Stimulated activated CD4-positive, alpha-beta T cell treated with anti-CD3 and anti-CD28 coated beads, Interleukin-15, amount 100 ng/mL, for 24 hours (primary cell): ENCODE data around the gene PARP15.
"Not testable (repeated sequence)": the region's sequence is repeated elsewhere in the genome, so short reads cannot be mapped to it uniquely, and the experiment has no call there.

ENCODE experiments used
- DNase-seq: peaks from one replicate; pipeline ENCODE4 v3.0.0-alpha.2; 2020

Gene PARP15

DNA sequence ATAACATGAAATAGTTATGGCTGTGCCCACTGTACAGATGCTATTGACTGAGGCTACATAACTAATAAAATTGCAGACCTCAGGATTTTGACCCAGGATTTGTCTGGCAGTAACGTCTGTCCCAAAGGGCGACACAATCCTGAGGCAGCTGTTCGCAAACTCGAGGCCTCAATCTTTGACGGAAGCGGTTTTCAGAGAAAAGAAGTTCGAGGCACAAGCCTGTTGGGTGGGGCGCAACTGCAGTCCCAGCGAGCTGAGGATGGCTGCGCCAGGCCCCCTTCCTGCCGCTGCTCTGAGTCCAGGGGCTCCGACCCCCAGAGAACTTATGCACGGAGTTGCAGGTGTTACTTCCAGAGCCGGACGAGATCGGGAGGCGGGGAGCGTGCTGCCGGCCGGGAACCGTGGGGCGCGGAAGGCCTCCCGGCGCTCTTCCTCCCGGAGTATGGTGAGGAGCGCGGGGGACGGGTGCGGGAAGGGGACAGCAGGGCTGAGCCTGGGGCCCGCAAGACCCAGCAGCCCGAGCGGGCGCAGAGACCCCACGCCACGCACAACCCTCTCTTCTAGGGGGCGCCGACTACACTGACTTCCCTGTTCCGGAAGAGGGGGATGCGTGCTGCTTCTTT lies at the start of gene PARP15:
TSS of gene PARP15 (plus strand) at position 242 of the 623 bp plus-strand sequence. CDS start at position 260, 18 bp downstream.
- peak; percentile 57 for DNase-seq

DNA sequence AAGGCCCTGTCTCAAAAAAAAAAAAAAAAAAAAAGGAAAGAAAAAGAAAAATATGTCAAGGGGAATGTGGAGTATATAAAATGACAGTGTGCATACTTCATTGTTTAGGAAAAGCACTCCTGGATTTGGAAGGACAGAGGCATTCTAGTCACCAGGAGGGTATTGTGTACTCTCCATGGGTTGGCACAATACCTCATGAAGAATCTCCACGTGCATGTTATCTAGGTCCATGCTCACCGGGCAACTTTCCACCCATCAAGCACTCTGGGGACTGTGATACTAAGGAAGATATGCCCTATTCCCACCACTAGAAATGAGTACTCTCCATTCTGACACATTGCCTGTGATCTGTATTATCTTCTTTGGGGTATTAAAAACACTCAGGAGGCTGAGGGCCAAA lies 47.3 kb upstream of the PARP15 start:
- no peak for DNase-seq

DNA sequence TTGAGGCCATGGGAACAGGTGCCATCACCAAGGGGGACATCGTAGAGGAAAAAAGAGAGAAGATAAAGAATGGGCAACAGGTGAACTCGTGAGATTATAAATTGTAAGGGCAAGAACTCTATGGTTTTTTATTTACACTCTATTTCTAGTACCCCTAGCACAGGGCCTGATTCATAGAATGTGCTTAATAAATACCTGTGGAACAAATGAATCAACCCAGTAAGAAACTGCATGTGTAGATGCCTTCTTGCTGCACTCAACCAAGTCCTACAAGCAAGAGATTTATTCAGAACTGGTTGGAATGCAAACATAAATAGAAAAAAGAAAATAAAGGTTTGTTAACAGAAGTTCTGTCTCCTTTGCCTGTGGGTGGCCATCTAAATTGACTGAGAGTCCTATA lies 44.0 kb upstream of the PARP15 start:
- no peak for DNase-seq

DNA sequence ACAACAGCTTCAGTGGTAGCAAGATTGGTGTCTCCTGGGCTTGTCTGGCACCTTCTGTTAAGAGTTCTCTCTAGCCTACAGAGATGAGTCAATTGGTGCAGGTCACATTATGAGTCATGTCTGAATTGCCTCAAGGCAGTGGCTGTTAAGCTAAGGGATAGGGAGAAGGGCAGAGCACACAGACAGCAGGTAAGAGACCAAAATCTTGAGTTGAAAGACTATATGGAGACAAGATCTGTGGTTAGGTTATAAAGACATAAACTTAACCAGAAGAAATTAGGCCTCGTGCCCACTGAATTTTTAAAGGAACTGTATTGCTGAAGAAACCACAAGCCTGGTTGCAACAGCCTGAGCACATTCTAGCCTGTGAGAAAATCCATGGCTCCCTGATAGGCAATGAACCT lies 43.5 kb upstream of the PARP15 start:
- DNase-seq, result peak; percentile 61

DNA sequence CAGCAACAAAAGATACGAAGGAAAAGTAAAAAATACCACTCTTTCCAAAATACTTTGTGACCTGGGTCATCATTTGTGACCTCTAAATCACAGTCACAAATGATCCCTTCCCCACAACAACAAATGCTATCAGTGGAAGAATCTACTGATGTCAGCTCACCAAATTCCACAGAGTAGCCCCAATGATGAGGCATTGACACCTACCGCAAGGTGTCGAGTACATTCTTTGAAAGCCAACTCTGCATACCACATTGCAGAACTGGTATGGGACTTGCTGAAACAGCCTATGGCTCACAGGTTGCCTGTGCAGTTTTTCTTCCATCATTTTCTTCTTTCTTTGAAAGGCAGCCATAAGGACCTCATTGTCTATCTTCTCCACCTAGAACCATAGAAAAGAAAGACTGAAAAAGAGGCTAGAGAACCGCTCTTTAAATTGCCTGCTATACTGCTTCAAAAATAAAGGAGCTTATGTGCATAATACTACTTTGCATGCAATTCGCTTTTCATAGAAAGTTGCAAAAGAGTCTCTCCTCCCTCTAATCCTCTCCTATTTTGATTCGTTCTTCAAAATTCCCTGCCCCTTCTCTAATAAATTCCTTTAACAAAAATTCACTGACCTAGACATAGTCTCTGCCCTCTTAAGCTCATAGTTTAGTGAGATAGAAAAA lies 41.4 kb upstream of the PARP15 start:
- no peak for DNase-seq

DNA sequence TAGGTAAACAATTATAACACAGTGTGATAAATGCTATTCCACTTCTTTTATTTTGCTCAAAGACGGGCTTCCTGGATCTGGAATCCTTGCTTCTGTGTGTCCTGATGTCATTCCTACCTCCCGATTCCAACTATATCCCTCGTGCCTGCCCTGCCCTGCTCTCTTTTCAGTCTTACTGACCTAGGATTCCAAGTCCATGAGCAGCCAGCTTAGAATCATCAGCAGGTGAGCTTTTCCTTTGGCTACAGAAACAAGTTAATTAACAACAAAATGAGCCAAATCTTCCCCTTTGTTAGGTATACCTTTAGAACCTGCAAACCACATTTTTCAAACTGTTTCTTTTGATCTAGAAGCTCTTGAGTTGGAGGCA lies 40.8 kb upstream of the PARP15 start:
- no peak for DNase-seq

DNA sequence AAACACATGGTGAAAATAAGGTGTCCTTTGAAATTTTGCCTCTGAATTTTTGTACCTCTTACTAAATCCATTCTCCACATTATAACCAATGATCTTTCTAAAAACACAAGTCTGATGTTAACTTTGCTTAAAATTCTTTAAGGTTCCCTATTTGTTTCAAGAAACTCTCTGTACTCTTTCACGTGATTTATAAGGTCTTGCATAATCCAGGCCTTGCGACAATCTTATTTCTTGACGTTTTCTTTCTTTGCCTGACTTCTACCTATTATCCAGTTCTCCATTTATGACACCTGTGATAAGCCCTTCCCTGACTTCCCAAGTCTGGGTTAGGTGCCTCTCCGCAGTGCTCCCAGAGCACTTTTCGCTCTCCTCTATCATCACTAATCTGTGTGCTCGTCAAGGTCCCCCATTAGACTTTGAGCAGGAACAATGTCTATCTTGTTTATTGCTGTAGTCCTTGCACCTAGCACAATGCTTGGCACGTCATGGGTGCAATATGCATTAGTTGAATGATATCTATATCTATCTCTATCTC lies 38.4 kb upstream of the PARP15 start:
- no peak for DNase-seq

DNA sequence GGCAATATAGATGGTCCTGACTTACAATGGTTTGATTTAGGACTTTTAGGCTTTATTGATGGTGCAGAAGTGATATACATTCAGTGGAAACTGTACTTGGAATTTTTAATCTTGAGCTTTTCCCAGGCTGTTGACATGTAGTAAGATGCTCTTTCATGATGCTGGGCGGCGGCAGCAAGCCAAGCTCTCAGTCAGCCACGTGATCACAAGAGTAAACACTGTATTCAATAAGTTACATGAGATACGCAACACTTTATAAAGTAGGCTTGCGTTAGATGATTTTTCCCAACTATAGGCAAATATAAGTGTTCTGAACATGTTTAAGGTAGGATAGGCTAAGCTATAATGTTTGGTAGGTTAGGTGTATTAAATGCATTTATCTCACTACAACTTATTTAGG lies 31.3 kb upstream of the PARP15 start:
- no peak for DNase-seq

DNA sequence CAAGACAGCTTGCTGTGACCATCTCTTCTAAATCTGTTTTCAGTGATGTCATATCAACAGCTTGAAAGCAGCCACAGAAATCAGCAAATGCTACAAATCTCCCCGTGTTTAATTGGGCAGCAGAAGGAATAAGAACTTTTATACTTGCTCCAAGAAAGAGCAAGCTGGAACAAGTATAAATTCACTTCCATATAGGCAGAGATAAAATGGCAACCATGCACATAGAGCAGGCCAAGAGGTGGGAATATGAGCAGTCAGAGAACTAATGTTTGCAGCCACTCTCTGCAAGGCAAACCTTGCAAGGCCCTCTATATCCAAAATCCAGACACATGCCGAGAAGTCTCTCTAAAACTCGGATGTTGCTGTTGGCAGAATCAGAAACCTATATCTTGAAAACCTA lies 29.4 kb upstream of the PARP15 start:
- no peak for DNase-seq

DNA sequence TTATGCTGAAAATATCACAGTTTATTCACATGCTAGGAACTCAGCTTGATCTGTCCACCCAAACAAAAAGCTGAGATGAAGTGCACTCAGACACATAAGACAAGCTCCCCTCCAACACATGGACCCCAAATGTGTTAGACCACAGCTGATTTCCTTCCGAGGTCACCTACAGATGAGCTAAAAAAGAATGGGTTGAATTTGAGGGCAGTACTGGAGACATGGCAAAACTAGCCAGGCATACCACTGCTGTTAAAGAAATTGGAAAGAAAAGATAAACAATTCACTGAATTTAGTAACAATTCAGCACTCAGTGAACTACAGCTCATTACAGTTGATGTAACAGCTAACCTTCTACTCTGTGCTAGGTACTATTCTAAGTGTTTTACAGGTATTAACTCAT lies 28.8 kb upstream of the PARP15 start:
- DNase-seq, result no peak

DNA sequence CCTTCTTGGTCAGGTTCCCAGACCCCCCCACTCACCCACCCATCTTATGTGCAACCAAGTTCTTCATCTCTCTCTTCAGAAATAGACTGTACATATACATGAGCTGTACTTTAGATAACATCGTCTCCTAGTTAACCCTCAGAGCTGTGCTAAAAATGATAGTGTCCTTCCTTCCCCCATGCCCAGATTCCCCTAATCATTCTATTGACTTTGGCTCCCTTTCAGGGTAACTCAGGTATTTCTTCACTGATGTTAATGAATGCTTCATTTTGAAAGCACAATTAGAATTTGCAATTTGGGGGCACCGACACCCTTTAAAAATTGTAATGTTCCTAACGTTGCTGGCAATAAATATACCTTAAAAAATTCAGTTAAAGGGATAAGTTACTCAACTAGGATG lies 24.3 kb upstream of the PARP15 start:
- no peak for DNase-seq

DNA sequence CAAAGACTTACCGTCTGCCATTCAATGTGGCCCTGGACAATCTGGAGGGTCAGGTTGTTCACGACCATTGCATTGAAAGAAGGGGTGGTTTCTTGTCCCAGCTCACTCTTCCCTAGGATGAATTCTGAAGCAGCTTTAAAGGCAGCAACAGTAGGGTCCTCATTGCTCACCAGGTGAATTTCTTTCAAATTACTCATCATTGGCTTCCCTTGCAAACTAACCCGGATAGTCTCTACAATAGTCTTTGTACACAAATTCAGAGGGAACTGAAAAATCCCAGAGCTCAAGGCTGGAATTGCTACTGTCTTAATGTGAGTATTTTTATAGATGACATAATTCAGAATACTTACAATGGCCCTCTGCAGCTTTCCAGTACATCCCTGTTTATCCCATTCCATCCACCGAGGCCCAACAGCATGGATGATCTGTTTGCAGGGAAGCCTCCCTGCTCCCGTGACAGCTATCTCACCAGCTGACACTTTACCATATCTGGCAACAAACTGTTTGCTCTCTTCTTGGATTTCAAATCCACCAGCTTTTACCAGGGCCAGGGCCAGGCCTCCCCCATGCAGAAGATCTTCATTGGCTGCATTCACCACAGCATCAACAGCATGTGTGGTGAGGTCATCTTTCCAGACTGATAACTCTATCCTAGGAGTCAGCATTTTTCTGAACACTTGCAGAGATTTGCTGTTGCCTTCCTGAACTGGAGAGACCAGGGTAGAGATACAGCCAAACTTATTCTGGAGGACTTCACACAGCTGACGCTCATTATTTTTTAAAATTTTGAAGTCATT lies 22.0 kb upstream of the PARP15 start:
- DNase-seq, result no peak

DNA sequence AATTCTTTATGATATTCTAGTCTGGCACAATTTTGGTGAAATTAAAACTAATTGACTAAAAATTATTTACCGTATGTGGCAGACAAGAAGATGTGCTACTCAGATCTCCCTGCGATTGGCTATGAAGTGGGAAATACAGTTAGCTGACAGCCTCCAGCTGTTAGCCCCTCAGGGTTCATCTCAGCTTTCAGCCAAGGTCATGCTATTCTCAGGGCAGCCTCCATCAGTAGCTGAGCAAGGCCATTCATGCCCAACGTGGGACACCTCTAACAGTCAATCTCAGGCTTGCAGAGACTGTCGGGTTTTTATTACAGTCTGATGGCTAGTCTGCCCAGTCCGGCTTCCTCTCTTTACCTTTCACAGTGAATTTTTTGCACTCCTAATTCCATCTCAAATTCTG lies 20.1 kb upstream of the PARP15 start:
- DNase-seq, result no peak

DNA sequence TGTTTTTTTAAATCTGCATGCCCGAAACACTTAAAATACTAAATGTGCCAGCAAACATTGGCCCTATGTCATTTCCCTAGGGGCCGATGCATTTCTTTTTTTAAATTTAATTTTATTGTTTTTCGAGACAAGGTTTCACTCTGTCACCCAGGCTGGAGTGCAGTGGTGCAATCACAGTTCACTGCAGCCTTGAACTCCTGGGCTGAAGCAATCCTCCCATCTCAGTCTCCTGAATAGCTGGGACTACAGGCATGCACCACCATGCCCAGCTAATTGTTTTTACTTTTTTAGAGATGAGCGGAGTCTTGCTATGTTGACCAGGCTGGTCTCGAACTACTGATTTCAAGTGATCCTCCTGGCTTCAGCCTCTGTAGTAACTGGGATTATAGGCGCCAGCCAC lies 18.8 kb upstream of the PARP15 start:
- DNase-seq, result no peak

DNA sequence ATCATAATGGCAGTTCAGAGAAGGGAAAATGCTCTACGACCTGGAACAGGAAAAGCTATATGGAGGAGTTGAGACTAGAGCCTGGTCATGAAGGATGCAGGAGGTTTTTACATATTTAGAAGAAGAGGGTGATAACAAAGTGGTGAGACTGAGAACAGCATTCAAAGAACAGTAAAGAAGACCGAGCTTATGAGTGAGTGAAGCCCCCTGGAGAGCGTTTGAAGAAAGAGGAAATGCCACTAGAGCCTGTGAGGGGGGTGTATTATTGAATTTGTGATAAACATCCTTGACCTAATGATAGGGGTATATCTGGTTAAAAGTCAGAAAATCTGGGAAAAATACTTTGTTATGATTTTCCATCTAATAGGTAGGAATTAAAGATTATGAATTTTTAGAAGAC lies 17.5 kb upstream of the PARP15 start:
- no peak for DNase-seq

DNA sequence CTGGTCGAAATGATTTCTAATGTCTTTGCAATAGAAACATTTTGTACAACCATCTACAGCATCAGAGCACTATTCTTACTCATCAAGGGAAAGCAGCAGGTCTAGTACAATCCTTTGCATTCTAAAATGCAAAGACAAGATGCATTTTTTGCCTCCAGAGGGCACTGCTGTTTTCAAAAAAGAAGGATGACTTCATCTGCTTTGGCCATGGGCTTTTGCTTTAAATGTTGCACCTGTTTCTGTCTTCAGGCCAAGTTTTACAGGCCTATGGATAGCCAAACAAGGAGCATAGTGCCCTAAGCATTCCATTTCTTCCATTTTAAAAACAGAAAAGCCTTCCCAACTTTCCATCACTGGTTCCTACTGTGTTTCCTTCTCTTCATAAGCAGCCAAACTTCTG lies 16.8 kb upstream of the PARP15 start:
- peak; percentile 62 for DNase-seq

DNA sequence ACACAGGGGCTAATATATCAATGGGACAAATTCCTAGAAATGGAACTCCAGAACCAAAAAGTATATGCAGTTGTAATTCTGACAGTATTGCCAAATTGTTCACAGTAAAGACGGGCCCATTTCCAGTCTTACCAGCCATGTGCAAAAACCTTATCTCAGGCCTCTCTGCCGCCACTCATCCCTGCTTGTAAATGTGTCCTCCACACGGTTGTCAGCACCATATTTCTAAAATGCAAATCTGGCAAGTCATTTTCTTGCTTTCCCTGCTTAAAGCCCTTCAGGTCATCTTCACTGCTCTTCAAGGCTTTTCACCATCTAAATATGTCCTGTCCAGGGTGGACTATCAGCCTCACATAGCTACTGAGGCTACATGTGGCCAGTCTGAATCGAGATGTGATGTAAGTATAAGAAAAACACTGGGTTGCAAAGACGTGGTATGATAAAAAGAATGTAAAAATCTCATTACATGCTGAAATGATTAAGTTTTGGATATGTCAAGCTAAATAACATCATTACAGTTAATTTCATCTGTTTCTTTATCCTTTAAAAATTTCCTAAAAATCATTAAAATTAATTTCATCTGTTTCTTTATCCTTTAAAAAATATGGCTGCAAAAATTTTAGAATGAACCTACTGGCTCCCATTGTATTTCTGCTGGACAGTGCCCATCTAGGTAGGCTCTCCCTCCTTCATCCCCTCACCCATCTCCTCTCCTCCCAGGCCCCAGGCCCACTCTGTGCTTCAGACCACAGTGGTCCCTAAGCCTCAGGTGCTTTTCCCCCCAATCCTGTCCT lies 14.3 kb upstream of the PARP15 start:
- DNase-seq, result no peak

DNA sequence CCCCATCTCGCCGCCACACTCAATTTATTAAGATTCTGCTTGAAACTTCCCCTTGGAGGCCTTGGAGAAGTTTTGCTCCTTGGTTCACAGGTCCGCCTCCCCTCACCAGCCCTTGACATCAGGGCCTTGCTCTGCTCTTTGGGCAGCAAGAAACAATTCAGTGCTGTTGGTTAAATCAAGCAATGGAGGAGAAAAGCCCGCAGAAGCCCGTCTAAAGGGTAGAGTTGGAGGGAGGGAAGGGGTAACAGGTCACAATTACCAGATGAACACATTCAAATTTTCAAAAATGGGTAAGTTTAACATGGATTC lies 13.8 kb upstream of the PARP15 start:
- DNase-seq, result peak; percentile 26

DNA sequence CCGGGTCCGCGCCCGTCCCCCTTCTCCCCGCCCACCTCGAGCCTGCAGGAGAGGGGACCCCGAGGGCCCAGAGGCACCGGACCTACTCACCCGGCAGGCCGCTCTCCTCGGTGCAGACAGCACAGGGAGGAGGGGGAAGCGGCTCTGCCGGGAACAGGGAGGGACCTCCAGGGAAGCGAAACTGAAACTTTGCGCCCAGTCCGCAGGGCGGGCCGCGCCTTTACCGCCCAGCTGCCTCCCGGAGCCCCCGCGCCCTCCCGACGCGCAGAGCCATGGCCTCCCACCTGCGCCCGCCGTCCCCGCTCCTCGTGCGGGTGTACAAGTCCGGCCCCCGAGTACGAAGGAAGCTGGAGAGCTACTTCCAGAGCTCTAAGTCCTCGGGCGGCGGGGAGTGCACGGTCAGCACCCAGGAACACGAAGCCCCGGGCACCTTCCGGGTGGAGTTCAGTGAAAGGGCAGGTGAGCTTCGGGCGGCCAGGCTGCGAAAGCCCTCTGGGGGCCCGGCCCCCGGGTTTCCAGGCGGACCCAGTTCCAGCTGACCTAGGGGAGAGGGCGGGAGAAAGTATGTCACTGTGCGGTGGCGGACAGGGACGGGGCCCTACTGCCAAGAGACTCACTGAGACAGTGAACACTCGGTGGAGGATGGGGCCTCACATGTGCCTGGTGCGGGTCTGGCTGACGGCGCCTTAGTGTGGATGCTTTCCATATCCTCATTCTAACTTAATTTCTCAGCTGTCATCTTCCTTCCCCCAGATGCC lies 13.1 kb upstream of the PARP15 start, which contains the start of the genes DTX3L and PARP9:
TSS of gene DTX3L (plus strand) at position 184 of the 758 bp plus-strand sequence. CDS start at position 273, 89 bp downstream.
TSS of gene PARP9 (minus strand) at position 146 of the 758 bp plus-strand sequence. CDS start 4,680 bp downstream, outside the sequence.
- DNase-seq, result peak; percentile 81

DNA sequence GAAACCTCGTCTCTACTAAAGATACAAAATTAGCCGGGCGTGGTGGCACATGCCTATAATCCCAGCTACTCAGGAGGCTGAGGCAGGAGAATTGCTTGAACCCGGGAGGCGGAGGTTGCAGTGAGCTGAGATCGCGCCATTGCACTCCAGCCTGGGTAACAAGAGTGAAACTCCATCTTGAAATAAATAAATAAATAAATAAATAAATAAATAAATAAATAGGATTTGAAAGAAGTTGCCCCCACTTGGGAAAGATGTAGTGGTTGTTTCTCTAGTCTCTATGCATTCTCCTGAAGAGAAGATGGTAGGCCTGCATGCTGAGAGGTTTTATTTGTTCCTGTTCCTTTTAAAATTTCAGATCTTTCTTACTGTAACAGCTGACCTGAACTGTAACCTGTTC lies 9.3 kb upstream of the PARP15 start:
- DNase-seq, result not testable (repeated sequence)

DNA sequence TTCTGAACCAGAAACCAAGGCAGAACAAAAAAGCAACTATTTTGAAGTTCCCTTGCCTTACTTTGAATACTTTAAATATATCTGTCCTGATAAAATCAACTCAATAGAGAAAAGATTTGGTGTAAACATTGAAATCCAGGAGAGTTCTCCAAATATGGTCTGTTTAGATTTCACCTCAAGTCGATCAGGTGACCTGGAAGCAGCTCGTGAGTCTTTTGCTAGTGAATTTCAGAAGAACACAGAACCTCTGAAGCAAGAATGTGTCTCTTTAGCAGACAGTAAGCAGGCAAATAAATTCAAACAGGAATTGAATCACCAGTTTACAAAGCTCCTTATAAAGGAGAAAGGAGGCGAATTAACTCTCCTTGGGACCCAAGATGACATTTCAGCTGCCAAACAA lies 8.7 kb upstream of the PARP15 start:
- DNase-seq, result no peak

DNA sequence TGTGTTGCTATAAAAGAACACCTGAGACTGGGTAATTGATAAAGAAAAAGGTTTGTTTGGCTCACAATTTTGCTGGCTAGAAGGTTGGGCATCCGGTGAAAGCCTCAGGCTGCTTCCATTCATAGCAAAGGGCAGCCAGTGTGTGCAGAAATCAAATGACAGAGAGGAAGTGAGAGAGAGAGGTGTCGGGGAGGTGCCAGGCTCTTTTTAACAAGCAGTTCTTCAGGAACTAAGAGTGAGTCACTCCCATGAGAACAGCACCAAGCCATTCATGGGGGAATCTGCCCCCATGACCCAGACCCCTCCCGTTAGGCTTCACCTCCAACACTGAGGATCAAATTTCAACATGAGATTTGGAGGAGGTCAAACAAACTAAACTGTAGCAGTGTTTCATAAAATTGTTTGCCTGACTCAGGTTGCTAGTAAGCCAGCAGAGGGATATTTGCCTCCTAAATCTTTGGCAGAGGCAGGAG lies 4.5 kb upstream of the PARP15 start:
- DNase-seq, result peak; percentile 37
